ENCODE results near the gene FAM118A. TPM values are rescaled to one million over a fixed set of nuclear protein-coding genes. Genes with fewer than 3 reads are reported as not detected.

FAM118A gene
- total RNA-seq, 1 experiment from 2014 or later = 37.9 TPM

DNA sequence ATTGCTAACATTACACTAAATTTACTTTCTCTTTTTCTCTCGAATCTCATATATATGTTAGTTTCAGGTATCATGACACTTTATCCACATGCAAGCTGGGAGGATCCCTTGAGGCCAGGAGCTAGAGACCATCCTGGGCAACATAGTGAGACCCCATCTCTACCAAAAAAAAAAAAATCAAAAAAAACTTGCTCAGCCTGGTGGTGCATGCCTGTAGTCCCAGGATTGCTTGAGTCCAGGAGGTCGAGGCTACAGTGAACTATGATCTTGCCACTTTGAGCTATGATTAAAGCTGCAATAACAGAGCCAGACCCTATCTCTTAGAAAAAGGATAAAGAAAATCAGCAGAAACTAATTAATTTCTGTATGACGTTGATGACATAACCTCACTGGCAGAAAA lies 28.7 kb upstream of the FAM118A start:
- H3K27ac Mint-ChIP-seq = no peak overlapping the region
- H3K79me1 ChIP-seq (ENCODE audit: insufficient read depth, low read depth, low read length, poor library complexity, severe bottlenecking) = no peaks in the 10 kb centered on the region

More for the DNA sequence above, 28.7 kb upstream of the FAM118A start:
- no peaks in the 10 kb centered on the region for H3K4me1 ChIP-seq (ENCODE audit: insufficient read depth, low read length)
- no peak overlapping the region for H3K4me2 ChIP-seq (ENCODE audit: insufficient read depth, insufficient read length, low read length)
- H4K5ac ChIP-seq (ENCODE audit: insufficient read length, low read depth, low read length) = no peak overlapping the region
- H3K18ac ChIP-seq (ENCODE audit: insufficient read length, low read depth, low read length) = no peak overlapping the region
- Mint-ChIP-seq H3K9me3 (no peaks in the 10 kb centered on the region), H3K36me3 (ENCODE audit: insufficient read depth in 1 of 3, low read depth in 3 of 3) (no peaks in the 10 kb centered on the region; a peak in 1 of 7 replicates), H3K27me3 (ENCODE audit: low read depth) (peaks cover 62% of the 10 kb centered on the region), H3K4me1 (peaks cover 8 to 10% of the 10 kb centered on the region in 2 experiments), H3K4me3 (no peak overlapping the region)
- WGBS (ENCODE audit: extremely low coverage, insufficient read length, low lambda C conversion rate) = 100% methylated on average over 1 of the region's 3 CpGs
- peaks cover 5% of the 10 kb centered on the region; the same call in 1 of the 2 replicates for H3K27me3 ChIP-seq (ENCODE audit: insufficient read depth, low read length)
- no peak overlapping the region for H2BK20ac ChIP-seq (ENCODE audit: low read depth, low read length, poor library complexity, severe bottlenecking)
- H3K23me2 ChIP-seq (ENCODE audit: insufficient read length, low read depth, low read length, poor library complexity, severe bottlenecking) = peaks cover 10% of the 10 kb centered on the region
- no peak overlapping the region for H3K23ac ChIP-seq (ENCODE audit: insufficient read length, low read depth, low read length)
- H4K8ac ChIP-seq (replicated peaks; ENCODE audit: insufficient read length, low read depth, low read length) = no peak overlapping the region
- no peak overlapping the region for H3T11ph ChIP-seq (ENCODE audit: low read length)
- no peaks in the 10 kb centered on the region for H4K20me1 ChIP-seq (ENCODE audit: control insufficient read depth, insufficient read depth, insufficient read length)
- no peaks in the 10 kb centered on the region for H3K79me2 ChIP-seq (ENCODE audit: insufficient read depth, low read length)
- H2BK12ac ChIP-seq (ENCODE audit: insufficient read length, low read depth, low read length) = no peak overlapping the region
- no peak overlapping the region for H2BK5ac ChIP-seq (ENCODE audit: insufficient read length, low read length)
- TF ChIP-seq, protein P1, sequence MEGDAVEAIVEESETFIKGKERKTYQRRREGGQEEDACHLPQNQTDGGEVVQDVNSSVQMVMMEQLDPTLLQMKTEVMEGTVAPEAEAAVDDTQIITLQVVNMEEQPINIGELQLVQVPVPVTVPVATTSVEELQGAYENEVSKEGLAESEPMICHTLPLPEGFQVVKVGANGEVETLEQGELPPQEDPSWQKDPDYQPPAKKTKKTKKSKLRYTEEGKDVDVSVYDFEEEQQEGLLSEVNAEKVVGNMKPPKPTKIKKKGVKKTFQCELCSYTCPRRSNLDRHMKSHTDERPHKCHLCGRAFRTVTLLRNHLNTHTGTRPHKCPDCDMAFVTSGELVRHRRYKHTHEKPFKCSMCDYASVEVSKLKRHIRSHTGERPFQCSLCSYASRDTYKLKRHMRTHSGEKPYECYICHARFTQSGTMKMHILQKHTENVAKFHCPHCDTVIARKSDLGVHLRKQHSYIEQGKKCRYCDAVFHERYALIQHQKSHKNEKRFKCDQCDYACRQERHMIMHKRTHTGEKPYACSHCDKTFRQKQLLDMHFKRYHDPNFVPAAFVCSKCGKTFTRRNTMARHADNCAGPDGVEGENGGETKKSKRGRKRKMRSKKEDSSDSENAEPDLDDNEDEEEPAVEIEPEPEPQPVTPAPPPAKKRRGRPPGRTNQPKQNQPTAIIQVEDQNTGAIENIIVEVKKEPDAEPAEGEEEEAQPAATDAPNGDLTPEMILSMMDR (conservative IDR thresholded peaks at IDR 0.05) = no peak
- H2BK120ac ChIP-seq (ENCODE audit: low read depth, low read length, poor library complexity, severe bottlenecking) = no peak overlapping the region
- no peak for DNase-seq
- no peak overlapping the region for H3K14ac ChIP-seq (ENCODE audit: insufficient read depth, low read length)
- no peak overlapping the region for H4K91ac ChIP-seq (ENCODE audit: insufficient read length, low read depth, low read length)
- H2AFZ ChIP-seq (ENCODE audit: low read length) = no peak overlapping the region
- H3K9me3 ChIP-seq (ENCODE audit: control insufficient read depth, low read depth, low read length) = no peaks in the 10 kb centered on the region
- H2BK15ac ChIP-seq (ENCODE audit: low read depth, low read length) = no peak overlapping the region
- no peak overlapping the region for H3K56ac ChIP-seq (ENCODE audit: insufficient read length, low read depth, low read length)
- no peak overlapping the region for H2AK5ac ChIP-seq (ENCODE audit: insufficient read length, low read length)
- no peak overlapping the region for H3K4ac ChIP-seq (ENCODE audit: low read depth, low read length)
- H3K9ac ChIP-seq (ENCODE audit: extremely low read depth, insufficient read length, low read length) = no peak overlapping the region
- no peak overlapping the region for H3K27ac ChIP-seq (ENCODE audit: insufficient read length, low read depth, low read length)
